NCI-H82 treated with DMSO at 0.1 percent for 48 hours (cell line): ENCODE data around the gene NDUFAF2.
"Not testable (repeated sequence)": the region's sequence is repeated elsewhere in the genome, so short reads cannot be mapped to it uniquely, and the experiment has no call there.

Source experiments
- DNase-seq: peaks from one replicate; lab custom pipeline; 2025; ENCODE audit not compliant: unreplicated experiment; lab: John Stamatoyannopoulos, UW

Gene NDUFAF2

DNA sequence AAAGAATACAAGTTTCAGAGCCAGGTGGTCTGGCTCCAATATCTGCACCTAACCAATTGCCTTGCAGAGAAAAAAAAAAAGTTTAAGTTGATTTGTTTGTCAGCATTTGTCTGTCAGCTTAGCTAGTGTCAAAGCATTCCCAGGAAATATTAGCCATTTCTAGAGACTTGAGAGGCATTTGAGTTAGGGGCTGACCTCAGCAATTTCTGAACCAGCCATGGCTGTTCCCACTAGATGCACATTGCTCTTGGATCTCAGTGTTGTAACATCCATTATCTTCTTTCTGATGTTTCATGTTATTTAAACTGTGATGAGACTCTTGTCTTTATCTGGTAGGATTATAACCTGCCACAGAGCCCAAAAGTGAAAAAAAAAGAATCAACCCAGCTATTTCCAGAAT lies 102.3 kb downstream of the NDUFAF2 start:
- DNase-seq = no peak

- no peak for DNase-seq
Measured at GRCh38 chr5:61048534-61048933, 103.5 kb downstream of the NDUFAF2 start.

GRCh38 chr5:61050292-61050691 lies 105.3 kb downstream of the NDUFAF2 start:
- no peak for DNase-seq

DNA sequence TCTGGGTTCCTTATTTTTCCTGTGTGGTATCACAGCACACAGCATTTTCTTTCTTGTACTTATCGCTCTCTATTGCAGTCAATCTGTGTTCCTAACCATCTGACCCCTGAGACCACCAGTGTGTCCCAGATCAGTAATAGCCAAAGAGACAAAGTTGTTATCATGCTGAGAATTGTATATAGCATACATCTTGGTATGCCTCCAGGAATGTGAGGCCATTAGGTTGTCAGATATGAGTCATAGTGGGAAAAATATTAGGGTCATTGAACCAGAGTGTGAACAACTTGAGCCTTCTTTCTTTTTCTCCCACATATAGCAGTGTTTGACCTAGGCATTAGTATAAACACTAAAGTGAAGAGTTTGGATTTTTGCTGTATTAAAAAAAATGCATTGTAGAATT lies 106.3 kb downstream of the NDUFAF2 start:
- no peak for DNase-seq

GRCh38 chr5:61052882-61053281 lies 107.9 kb downstream of the NDUFAF2 start:
- DNase-seq = no peak

GRCh38 chr5:61053937-61054336 lies 108.9 kb downstream of the NDUFAF2 start:
- DNase-seq = no peak

DNA sequence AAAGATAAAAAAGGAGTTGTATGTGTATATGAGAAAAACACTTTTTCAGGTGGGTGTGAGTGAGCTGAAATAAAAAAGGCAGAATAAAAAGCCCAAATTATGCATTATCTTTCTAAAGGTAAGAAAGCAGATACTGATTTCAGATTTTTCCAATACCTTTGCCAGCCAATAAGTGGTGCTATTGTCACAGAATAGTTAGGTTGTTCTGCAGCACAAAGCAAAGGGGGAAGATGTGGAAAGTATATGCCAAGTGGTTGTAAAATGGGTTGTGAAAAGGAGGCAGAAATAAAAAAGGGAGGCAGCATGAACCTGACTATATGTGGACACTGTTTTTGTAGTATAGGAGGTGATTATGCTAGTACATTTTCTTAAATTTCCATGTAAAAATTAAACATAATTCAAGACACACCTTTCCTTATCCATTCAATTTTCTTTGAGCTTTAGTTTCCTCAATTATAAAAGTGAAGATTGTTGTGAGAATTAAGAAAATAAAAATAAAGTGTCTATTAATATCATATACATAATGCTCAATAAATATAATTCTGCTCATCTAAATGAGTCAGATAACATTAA lies 110.5 kb downstream of the NDUFAF2 start:
- DNase-seq = peak; percentile 14

- DNase-seq = no peak
Measured at GRCh38 chr5:61059499-61059898, 114.5 kb downstream of the NDUFAF2 start.

DNA sequence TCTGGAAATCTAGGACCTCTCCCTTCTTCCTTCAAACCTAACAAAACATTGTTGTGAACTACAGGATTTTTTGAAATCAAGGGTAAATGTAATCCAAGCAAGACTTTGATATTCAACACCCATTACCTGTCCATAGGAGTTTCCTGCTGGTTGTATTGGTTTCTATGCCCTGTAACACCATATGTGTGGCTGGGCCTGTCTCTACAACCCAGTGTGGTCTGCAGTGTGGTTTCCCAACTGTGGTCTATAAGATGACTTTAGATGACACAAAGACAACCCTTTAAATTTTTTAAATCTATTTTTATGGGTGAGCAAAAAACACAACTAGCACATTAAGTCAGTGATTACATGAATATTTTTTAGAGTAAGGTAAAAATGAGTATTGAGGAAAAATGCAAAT lies 124.1 kb downstream of the NDUFAF2 start:
- no peak for DNase-seq

- DNase-seq = no peak
Measured at GRCh38 chr5:61071526-61071925, 126.5 kb downstream of the NDUFAF2 start.

GRCh38 chr5:61076626-61077025 lies 131.6 kb downstream of the NDUFAF2 start:
- DNase-seq = no peak

DNA sequence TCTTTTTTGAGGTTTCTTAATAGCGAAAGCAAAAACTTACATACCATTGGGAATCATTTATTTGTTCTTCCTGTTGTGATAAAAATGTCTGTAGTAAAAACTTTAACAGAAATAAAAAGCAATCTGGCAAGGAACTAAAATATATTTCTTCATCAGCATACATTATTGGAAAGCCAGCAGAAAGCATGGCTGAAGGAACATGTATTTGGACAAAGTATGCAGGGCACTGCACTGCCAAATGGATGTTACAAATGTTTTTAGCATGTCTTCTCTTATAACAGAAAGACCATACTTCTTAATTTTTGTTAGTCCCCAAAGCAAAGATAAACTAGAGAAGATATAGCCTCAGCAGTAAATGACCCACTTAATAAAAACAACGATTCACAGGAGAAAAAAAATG lies 136.7 kb downstream of the NDUFAF2 start:
- no peak for DNase-seq

DNA sequence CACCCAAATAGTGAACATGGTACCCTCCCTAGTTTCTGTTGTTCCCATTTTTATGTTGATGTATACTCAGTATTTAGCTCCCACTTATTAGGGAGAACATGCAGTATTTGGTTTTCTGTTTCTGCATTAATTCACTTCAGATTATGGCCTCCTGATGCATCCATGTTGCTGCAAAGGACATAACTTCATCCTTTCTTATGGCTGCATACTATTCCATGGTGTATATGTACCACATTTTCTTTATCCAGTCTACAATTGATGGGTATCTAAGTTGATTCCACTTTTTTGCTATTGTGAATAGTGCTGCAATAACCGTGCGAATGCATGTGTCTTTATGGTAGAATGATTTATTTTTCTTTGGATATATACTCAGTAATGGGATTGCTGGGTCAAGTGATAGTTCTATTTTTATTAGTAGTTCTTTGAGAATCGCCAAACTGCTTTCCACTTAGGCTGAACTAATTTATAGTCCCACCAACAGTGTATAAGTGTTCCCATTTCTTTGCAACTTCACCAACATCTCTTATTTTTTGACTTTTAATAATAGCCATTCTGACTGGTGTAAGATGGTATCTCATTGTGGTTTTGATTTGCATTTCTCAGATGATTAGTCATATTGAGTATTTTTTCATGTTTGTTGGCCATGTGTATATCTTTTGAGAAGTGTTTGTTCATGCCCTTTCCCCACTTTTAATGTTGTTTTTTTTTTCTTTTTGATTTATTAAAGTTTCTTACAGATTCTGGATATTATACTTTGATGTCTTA lies 137.7 kb downstream of the NDUFAF2 start:
- DNase-seq = no peak

DNA sequence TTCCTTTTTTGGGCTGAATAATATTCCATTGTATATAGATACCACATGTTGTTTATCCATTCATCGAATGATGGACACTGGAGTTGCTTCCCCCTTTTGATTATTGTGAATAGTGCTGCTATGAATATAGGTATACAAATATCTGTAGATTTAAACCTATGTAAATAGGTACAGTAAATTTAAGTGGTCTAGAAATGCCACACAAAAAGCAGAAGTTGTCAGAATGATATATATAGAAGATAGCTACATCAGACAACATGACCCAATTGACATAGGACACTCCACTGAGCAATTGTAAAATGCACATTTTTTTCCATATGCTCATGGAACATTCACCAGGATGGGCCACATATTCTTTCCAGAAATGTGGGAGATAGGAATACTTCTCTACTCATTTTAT lies 139.7 kb downstream of the NDUFAF2 start:
- no peak for DNase-seq

GRCh38 chr5:61085885-61086284 lies 140.9 kb downstream of the NDUFAF2 start:
- DNase-seq = no peak

DNA sequence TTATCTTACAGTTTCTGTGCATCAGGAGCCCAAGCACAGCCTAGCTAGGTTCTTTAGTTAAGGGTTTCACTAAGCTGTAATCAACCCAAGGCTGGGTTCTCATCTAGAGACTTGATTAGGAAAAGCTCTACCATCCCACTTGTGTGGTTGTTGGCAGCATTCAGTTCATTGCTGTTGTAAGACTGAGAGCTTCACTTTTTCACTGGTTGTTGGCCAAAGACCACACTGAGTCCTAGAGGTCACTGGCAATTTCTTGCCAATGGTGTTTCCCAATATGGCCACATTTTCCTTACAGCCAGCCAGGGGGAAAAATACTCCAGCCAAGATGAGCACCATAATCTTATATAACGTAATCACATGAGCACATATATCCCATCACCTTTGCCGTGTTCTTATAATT lies 142.9 kb downstream of the NDUFAF2 start:
- no peak for DNase-seq

GRCh38 chr5:61089351-61089750 lies 144.3 kb downstream of the NDUFAF2 start:
- no peak for DNase-seq

GRCh38 chr5:61093046-61093771 lies 148.2 kb downstream of the NDUFAF2 start:
- DNase-seq = not testable (repeated sequence)

DNA sequence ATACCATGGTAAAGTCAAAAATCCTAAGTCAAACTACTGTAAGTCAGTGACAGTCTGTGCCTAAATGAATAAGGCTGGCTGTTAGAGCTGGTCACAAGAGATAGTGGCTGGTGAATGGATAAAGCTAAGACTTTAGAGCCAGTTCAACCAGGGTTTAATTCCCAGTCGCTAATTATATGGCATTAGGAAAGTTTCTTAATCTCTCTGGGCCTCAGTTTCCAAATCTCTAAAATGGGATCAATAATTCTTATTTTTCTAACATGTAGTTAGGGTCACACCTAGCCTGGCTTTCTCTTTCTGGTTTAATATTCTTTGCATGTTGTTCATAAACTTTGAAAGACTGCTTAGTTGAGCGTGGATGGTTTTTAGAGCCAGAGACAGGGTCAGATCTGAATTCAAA lies 152.5 kb downstream of the NDUFAF2 start:
- no peak for DNase-seq

GRCh38 chr5:61098251-61098995 lies 153.4 kb downstream of the NDUFAF2 start:
- no peak for DNase-seq

- no peak for DNase-seq
Measured at GRCh38 chr5:61100437-61100836, 155.4 kb downstream of the NDUFAF2 start.

- DNase-seq = no peak
Measured at GRCh38 chr5:61114441-61114840, 169.4 kb downstream of the NDUFAF2 start.
